ENCODE data around the gene PTCD2. TPM values are rescaled to one million over a fixed set of nuclear protein-coding genes. Genes with fewer than 3 reads are reported as not detected.
A peak's percentile ranks its signal among the peaks of the same experiment; 100 is the strongest.
"Not testable (repeated sequence)": the region's sequence is repeated elsewhere in the genome, so short reads cannot be mapped to it uniquely, and the experiment has no call there.

Gene PTCD2
- total RNA-seq, 2 experiments from 2014 or later, result 11.7 to 17.9 TPM

- Histone ChIP-seq H3K36me3 (ENCODE audit: insufficient read depth, low read length) (peaks cover 84% of the 10 kb centered on the region), H4K20me1 (ENCODE audit: insufficient read depth, low read length) (0 out of 2 replicates have a peak, but pooled peaks cover 3% of the 10 kb centered on the region), H3K9me2 (ENCODE audit: insufficient read depth, low read length) (no peaks in the 10 kb centered on the region), H3K4me1 (ENCODE audit: insufficient read depth, low read length, poor library complexity, severe bottlenecking) (peaks cover 22% of the 10 kb centered on the region), H3K79me2 (ENCODE audit: insufficient read depth, low read depth, low read length) (peaks cover 44% of the 10 kb centered on the region), H2AFZ (ENCODE audit: low read length) (no peak overlapping the region), H3K9me3 (ENCODE audit: low read length) (no peaks in the 10 kb centered on the region), H3K4me2 (ENCODE audit: low read length) (no peak overlapping the region), H3K4me3 (ENCODE audit: low read depth, low read length, poor library complexity, severe bottlenecking) (no peak overlapping the region), H3K27ac (ENCODE audit: low read depth, low read length, poor library complexity, severe bottlenecking) (no peak overlapping the region)
- ChIA-PET POLR2A (no interaction called here), CTCF (ENCODE audit: unreplicated experiment) (no interaction called here)
- intact Hi-C loops (cut with micrococcal nuclease; ENCODE audit: unreplicated experiment), result no loop called here
- BruUV-seq (replicated peaks), result no TSS peak
- no peak for DNase-seq (ENCODE audit: low spot score)
- TF ChIP-seq EZH2phosphoT487 (IDR thresholded peaks at IDR 0.05; ENCODE audit: borderline replicate concordance, low read depth, low read length), result no peak
- TF ChIP-seq, protein P1, sequence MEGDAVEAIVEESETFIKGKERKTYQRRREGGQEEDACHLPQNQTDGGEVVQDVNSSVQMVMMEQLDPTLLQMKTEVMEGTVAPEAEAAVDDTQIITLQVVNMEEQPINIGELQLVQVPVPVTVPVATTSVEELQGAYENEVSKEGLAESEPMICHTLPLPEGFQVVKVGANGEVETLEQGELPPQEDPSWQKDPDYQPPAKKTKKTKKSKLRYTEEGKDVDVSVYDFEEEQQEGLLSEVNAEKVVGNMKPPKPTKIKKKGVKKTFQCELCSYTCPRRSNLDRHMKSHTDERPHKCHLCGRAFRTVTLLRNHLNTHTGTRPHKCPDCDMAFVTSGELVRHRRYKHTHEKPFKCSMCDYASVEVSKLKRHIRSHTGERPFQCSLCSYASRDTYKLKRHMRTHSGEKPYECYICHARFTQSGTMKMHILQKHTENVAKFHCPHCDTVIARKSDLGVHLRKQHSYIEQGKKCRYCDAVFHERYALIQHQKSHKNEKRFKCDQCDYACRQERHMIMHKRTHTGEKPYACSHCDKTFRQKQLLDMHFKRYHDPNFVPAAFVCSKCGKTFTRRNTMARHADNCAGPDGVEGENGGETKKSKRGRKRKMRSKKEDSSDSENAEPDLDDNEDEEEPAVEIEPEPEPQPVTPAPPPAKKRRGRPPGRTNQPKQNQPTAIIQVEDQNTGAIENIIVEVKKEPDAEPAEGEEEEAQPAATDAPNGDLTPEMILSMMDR (conservative IDR thresholded peaks at IDR 0.05; ENCODE audit: low read length), result no peak
Observed at GRCh38 chr5:72313141-72313540, 7.0 kb upstream of the PTCD2 start.

DNA sequence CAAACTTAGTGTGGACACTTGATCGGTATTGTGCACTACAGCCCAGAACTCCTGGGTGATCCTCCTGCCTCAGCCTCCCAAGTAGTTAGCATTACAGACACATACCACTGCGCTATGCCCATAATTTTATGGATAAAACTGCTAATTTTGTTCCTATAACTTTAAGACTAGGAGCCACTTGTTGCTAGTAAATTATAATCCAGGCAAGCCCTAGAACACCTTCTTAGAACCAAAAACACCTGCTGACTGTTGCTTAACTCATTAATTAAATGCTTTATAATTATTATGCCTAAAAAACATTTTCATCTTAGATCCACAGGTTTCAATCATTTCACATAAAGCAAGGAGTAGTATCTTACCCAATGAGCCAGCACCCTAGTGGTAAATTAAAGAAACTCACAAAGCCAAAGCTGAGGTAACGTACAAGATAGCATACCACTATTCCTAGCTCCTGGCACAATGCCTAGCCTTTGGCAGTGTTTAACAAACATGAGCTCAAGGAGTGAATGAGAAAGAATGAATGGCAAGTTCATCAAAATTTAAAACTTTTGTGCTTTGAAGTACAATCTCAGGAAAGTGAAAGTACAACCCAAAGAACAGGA lies 5.5 kb upstream of the PTCD2 start:
- Histone ChIP-seq H3K9me2 (ENCODE audit: insufficient read depth, low read length) (no peaks in the 10 kb centered on the region), H3K4me1 (ENCODE audit: insufficient read depth, low read length, poor library complexity, severe bottlenecking) (peaks cover 24% of the 10 kb centered on the region), H3K4me2 (ENCODE audit: low read length) (peak overlapping the region; percentile 32; the same call in 1 of the 2 replicates), H3K27ac (ENCODE audit: low read depth, low read length, poor library complexity, severe bottlenecking) (no peak overlapping the region), H3K36me3 (ENCODE audit: insufficient read depth, low read length) (peaks cover 74% of the 10 kb centered on the region), H2AFZ (ENCODE audit: low read length) (no peak overlapping the region), H3K79me2 (ENCODE audit: insufficient read depth, low read depth, low read length) (peaks cover 60% of the 10 kb centered on the region), H3K4me3 (ENCODE audit: low read depth, low read length, poor library complexity, severe bottlenecking) (no peak overlapping the region), H4K20me1 (ENCODE audit: insufficient read depth, low read length) (0 out of 2 replicates have a peak, but pooled peaks cover 3% of the 10 kb centered on the region), H3K9me3 (ENCODE audit: low read length) (no peaks in the 10 kb centered on the region)
- intact Hi-C loops (cut with micrococcal nuclease; ENCODE audit: unreplicated experiment), result no loop called here
- ChIA-PET CTCF (ENCODE audit: unreplicated experiment) (interaction anchor here (1.0 kb wide), 1 partner anchor 22 kb away, joined by 4 read pairs; no protein-coding TSS in a partner anchor), POLR2A (interaction anchor here (0.7 to 7.8 kb wide), 5 partner anchors 10 to 503 kb away, joined by 3 to 78 read pairs (median 3); no protein-coding TSS in a partner anchor)
- TF ChIP-seq, protein P1 (conservative IDR thresholded peaks at IDR 0.05; ENCODE audit: low read length), result peak; percentile 66
- no peak for TF ChIP-seq EZH2phosphoT487 (IDR thresholded peaks at IDR 0.05; ENCODE audit: borderline replicate concordance, low read depth, low read length)
- BruUV-seq (replicated peaks), result no TSS peak
- DNase-seq (ENCODE audit: low spot score), result no peak

GRCh38 chr5:72319435-72319975 lies 668 bp upstream of the PTCD2 start:
- peak overlapping the region; percentile 89 for H3K4me3 ChIP-seq (ENCODE audit: low read depth, low read length, poor library complexity, severe bottlenecking)
- DNase-seq (ENCODE audit: low spot score); BruUV-seq (replicated peaks); H4K20me1 ChIP-seq (ENCODE audit: insufficient read depth, low read length); intact Hi-C loops (cut with micrococcal nuclease; ENCODE audit: unreplicated experiment); CTCF ChIA-PET (ENCODE audit: unreplicated experiment); H3K9me2 ChIP-seq (ENCODE audit: insufficient read depth, low read length); H3K9me3 ChIP-seq (ENCODE audit: low read length): not testable (repeated sequence)
- H3K4me1 ChIP-seq (ENCODE audit: insufficient read depth, low read length, poor library complexity, severe bottlenecking), result peaks cover 38% of the 10 kb centered on the region
- peak overlapping the region; percentile 81; the same call in 1 of the 2 replicates for H2AFZ ChIP-seq (ENCODE audit: low read length)
- H3K4me2 ChIP-seq (ENCODE audit: low read length), result peak overlapping the region; percentile 67
- peaks cover 50% of the 10 kb centered on the region for H3K36me3 ChIP-seq (ENCODE audit: insufficient read depth, low read length)
- H3K27ac ChIP-seq (ENCODE audit: low read depth, low read length, poor library complexity, severe bottlenecking), result peak overlapping the region; percentile 63
- peaks cover 59% of the 10 kb centered on the region for H3K79me2 ChIP-seq (ENCODE audit: insufficient read depth, low read depth, low read length)
- POLR2A ChIA-PET, result interaction anchor here (0.6 to 7.8 kb wide), 7 partner anchors 10 to 531 kb away, joined by 3 to 78 read pairs (median 6); no protein-coding TSS in a partner anchor
